ENCODE data around the gene SPEG. TPM values are rescaled to one million over a fixed set of nuclear protein-coding genes. Genes with fewer than 3 reads are reported as not detected.

SPEG gene
- total and polyA plus RNA-seq, 2 of the 13 experiments (the other 11 are each of a cell fraction or from before 2014, with no cell fraction given), result 0.18 to 0.24 TPM

GRCh38 chr2:219512524-219513216 is 78.0 kb downstream of the SPEG start (continued):
- TF ChIP-seq NR1H2 (CRISPR knock-in tag; IDR thresholded peaks at IDR 0.05; ENCODE audit: borderline replicate concordance, low read depth) (no peak), AGO1 (IDR thresholded peaks at IDR 0.05; ENCODE audit: low read depth, low read length, poor library complexity, severe bottlenecking) (peak; percentile 33), SPEN (CRISPR knock-in tag; IDR thresholded peaks at IDR 0.05; ENCODE audit: low read depth) (0 out of 2 replicates have a peak, but pooled peaks have one; percentile 21), KLF15 (CRISPR knock-in tag; IDR thresholded peaks at IDR 0.05; ENCODE audit: borderline replicate concordance) (no peak), MTA1 (CRISPR knock-in tag; IDR thresholded peaks at IDR 0.05; ENCODE audit: borderline replicate concordance) (peak; percentile 82), ZBTB49 (CRISPR knock-in tag; IDR thresholded peaks at IDR 0.05; ENCODE audit: borderline replicate concordance) (no peak), ZFP90 (CRISPR knock-in tag; IDR thresholded peaks at IDR 0.05; ENCODE audit: borderline replicate concordance) (0 out of 2 replicates have a peak, but pooled peaks have one; percentile 18), FOSL1 (CRISPR knock-in tag; IDR thresholded peaks at IDR 0.05; ENCODE audit: borderline replicate concordance) (no peak), MXD1 (CRISPR knock-in tag; IDR thresholded peaks at IDR 0.05) (no peak), HINFP (CRISPR knock-in tag; IDR thresholded peaks at IDR 0.05; ENCODE audit: low read depth) (no peak), ZBTB7A (CRISPR knock-in tag; IDR thresholded peaks at IDR 0.05) (0 out of 2 replicates have a peak, but pooled peaks have one; percentile 23), ZMYM4 (CRISPR knock-in tag; IDR thresholded peaks at IDR 0.05) (peak; percentile 41; the same call in 1 of the 2 replicates)
- TF ChIP-seq, protein P1, sequence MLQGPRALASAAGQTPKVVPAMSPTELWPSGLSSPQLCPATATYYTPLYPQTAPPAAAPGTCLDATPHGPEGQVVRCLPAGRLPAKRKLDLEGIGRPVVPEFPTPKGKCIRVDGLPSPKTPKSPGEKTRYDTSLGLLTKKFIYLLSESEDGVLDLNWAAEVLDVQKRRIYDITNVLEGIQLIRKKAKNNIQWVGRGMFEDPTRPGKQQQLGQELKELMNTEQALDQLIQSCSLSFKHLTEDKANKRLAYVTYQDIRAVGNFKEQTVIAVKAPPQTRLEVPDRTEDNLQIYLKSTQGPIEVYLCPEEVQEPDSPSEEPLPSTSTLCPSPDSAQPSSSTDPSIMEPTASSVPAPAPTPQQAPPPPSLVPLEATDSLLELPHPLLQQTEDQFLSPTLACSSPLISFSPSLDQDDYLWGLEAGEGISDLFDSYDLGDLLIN (CRISPR knock-in tag; IDR thresholded peaks at IDR 0.05; ENCODE audit: borderline replicate concordance), result no peak
- TF ChIP-seq, protein P2, sequence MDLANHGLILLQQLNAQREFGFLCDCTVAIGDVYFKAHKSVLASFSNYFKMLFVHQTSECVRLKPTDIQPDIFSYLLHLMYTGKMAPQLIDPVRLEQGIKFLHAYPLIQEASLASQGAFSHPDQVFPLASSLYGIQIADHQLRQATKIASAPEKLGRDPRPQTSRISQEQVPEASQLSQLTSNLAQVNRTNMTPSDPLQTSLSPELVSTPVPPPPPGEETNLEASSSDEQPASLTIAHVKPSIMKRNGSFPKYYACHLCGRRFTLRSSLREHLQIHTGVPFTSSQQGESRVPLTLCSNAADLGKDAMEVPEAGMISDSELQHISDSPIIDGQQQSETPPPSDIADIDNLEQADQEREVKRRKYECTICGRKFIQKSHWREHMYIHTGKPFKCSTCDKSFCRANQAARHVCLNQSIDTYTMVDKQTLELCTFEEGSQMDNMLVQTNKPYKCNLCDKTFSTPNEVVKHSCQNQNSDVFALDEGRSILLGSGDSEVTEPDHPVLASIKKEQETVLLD (CRISPR knock-in tag; IDR thresholded peaks at IDR 0.05; ENCODE audit: low read depth), result no peak
- TF ChIP-seq, protein P3, sequence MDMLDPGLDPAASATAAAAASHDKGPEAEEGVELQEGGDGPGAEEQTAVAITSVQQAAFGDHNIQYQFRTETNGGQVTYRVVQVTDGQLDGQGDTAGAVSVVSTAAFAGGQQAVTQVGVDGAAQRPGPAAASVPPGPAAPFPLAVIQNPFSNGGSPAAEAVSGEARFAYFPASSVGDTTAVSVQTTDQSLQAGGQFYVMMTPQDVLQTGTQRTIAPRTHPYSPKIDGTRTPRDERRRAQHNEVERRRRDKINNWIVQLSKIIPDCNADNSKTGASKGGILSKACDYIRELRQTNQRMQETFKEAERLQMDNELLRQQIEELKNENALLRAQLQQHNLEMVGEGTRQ (IDR thresholded peaks at IDR 0.05; ENCODE audit: low read depth, low read length), result no peak
- TF ChIP-seq, protein P3 (CRISPR knock-in tag; IDR thresholded peaks at IDR 0.05; ENCODE audit: borderline replicate concordance), result no peak
- TF ChIP-seq, protein P4, sequence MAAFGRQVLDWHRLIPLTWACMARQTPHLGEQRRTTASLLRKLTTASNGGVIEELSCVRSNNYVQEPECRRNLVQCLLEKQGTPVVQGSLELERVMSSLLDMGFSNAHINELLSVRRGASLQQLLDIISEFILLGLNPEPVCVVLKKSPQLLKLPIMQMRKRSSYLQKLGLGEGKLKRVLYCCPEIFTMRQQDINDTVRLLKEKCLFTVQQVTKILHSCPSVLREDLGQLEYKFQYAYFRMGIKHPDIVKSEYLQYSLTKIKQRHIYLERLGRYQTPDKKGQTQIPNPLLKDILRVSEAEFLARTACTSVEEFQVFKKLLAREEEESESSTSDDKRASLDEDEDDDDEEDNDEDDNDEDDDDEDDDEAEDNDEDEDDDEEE (CRISPR knock-in tag; IDR thresholded peaks at IDR 0.05), result no peak
